CMK (cell line): Measurements from ENCODE around the gene CCND3.

Experiments
- DNase-seq: peaks from one replicate; pipeline ENCODE4 v3.0.0-alpha.2; 2010; ENCODE audit warnings: low read depth

CCND3 gene

GRCh38 chr6:41941280-41942066, at the start of gene CCND3:
CCND3 (minus strand) TSS chr6:41941808; CDS start chr6:41941649, 159 bp downstream.
- DNase-seq: peak; percentile 77

- DNase-seq: no peak
Observed at GRCh38 chr6:41986339-41986738, 44.7 kb upstream of the CCND3 start.

GRCh38 chr6:41984623-41985022, 43.0 kb upstream of the CCND3 start:
- no peak for DNase-seq

GRCh38 chr6:41976794-41977484, 35.3 kb upstream of the CCND3 start:
- no peak for DNase-seq

- no peak for DNase-seq
Observed at GRCh38 chr6:41975276-41975675, 33.7 kb upstream of the CCND3 start.

- no peak for DNase-seq
Observed at GRCh38 chr6:41974281-41974825, 32.7 kb upstream of the CCND3 start.

- DNase-seq: no peak
Observed at GRCh38 chr6:41972826-41973225, 31.2 kb upstream of the CCND3 start.

GRCh38 chr6:41970436-41970846, 28.8 kb upstream of the CCND3 start:
- no peak for DNase-seq

- no peak for DNase-seq
Observed at GRCh38 chr6:41967312-41968287, 26.0 kb upstream of the CCND3 start.

- DNase-seq: no peak
Observed at GRCh38 chr6:41966961-41967311, 25.3 kb upstream of the CCND3 start.

- DNase-seq: no peak
Observed at GRCh38 chr6:41966214-41966920, 24.8 kb upstream of the CCND3 start.

- no peak for DNase-seq
Observed at GRCh38 chr6:41965429-41966213, 24.0 kb upstream of the CCND3 start.

- no peak for DNase-seq
Observed at GRCh38 chr6:41964201-41964887, 22.7 kb upstream of the CCND3 start.

GRCh38 chr6:41963371-41963770, 21.8 kb upstream of the CCND3 start:
- DNase-seq: no peak

GRCh38 chr6:41960028-41960427, 18.4 kb upstream of the CCND3 start:
- DNase-seq: no peak

GRCh38 chr6:41958022-41958856, 16.6 kb upstream of the CCND3 start:
- DNase-seq: no peak

GRCh38 chr6:41957117-41957516, 15.5 kb upstream of the CCND3 start:
- no peak for DNase-seq

GRCh38 chr6:41955412-41955811, 13.8 kb upstream of the CCND3 start:
- DNase-seq: no peak

- no peak for DNase-seq
Observed at GRCh38 chr6:41954668-41955067, 13.1 kb upstream of the CCND3 start.
